Panc1 (cell line): ENCODE measurements around the gene GSG1L. TPM values are rescaled to one million over a fixed set of nuclear protein-coding genes. Genes with fewer than 3 reads are reported as not detected.

Source experiments
- ATAC-seq: fragments of 200-7000 bp; cut with Tn5 transposase; 2 replicates; pipeline ENCODE4 v1.9.1; 2020; ENCODE audit warnings: mild to moderate bottlenecking, moderate library complexity
- BruUV-seq: library from RNA; stranded (reverse); fragments of 400-500 nt; replicated peaks from 2 replicates; lab custom pipeline; 2021; lab: Mats Ljungman, UMichigan
- CTCF ChIA-PET: fragments of 300-600 bp; sonication (Branson Sonifier 250); formaldehyde crosslinking; loops from one replicate; lab custom pipeline; 2022; ENCODE audit warnings: antibody characterized with exemption; lab: Charles Lee
- POLR2A ChIA-PET: fragments of 300-600 bp; sonication (Branson Sonifier 250); formaldehyde crosslinking; loops from one replicate; lab custom pipeline; 2022; ENCODE audit warnings: antibody characterized with exemption; lab: Charles Lee
- DNase-seq: peaks from one replicate; pipeline ENCODE4 v3.0.0-alpha.2; 2010; ENCODE audit warnings: low read depth, low spot score
- H3K27ac ChIP-seq: 2 replicates; pipeline ENCODE4 v1.5.1; 2011; ENCODE audit warnings: mild to moderate bottlenecking, low read length, inconsistent platforms
- H3K27me3 ChIP-seq: fragments of 200-500 bp; sonication (Bioruptor generic); 2 replicates; pipeline ENCODE4 v1.6.0; 2014; ENCODE audit warnings: low read length, inconsistent platforms; ENCODE audit not compliant: control insufficient read depth, insufficient read depth
- H3K36me3 ChIP-seq: fragments of 200-500 bp; sonication (Bioruptor generic); 2 replicates; pipeline ENCODE4 v1.5.1; 2014; ENCODE audit warnings: inconsistent platforms, mild to moderate bottlenecking, low read length, moderate library complexity; ENCODE audit not compliant: control insufficient read depth, insufficient read depth
- H3K4me1 ChIP-seq: 2 replicates; pipeline ENCODE4 v1.5.1; 2011; ENCODE audit warnings: inconsistent platforms, mild to moderate bottlenecking, low read length, moderate library complexity; ENCODE audit not compliant: control insufficient read depth, insufficient read depth
- H3K4me3 ChIP-seq, 2 experiments: 2 replicates each; pipeline ENCODE4 v1.5.1; 2011 to 2012; ENCODE audit warnings: low read depth in 2 of 2, low read length in 2 of 2, mild to moderate bottlenecking in 2 of 2, inconsistent platforms in 1 of 2, moderate library complexity in 1 of 2
- H3K9me3 ChIP-seq: fragments of 200-500 bp; sonication (Bioruptor generic); 2 replicates; pipeline ENCODE4 v1.5.1; 2014; ENCODE audit warnings: low read depth, mild to moderate bottlenecking, inconsistent platforms, low read length, moderate library complexity; ENCODE audit not compliant: control insufficient read depth, insufficient read depth
- POLR2AphosphoS5 ChIP-seq: IDR thresholded peaks from 2 replicates; pipeline ENCODE4 v1.6.1; 2012; ENCODE audit warnings: mild to moderate bottlenecking, low read depth, low read length, moderate library complexity
- SIN3A ChIP-seq: IDR thresholded peaks from 2 replicates; pipeline ENCODE4 v1.6.1; 2012; ENCODE audit warnings: low read depth, mild to moderate bottlenecking, low read length, moderate library complexity, borderline replicate concordance; ENCODE audit not compliant: insufficient read depth
- TCF7L2 ChIP-seq: IDR thresholded peaks from 2 replicates; pipeline ENCODE4 v1.6.1; 2011; ENCODE audit warnings: mild to moderate bottlenecking, low read depth, low read length, inconsistent platforms
- in situ Hi-C: cut with HindIII; loops from 2 replicates; pipeline ENCODE4 v1.10.0; 2016; ENCODE audit warnings: low sequenced_read_pairs, low pct_unique_long_range_greater_than_20kb
- intact Hi-C: fragments of 100-400 bp; cut with micrococcal nuclease; formaldehyde crosslinking; loops from one replicate; pipeline ENCODE4 v1.10.0; 2022; ENCODE audit not compliant: unreplicated experiment
- total RNA-seq: library from RNA; stranded (reverse); gene quantifications from one replicate; pipeline ENCODE4 v1.2.1, GENCODE V29; 2021; ENCODE audit not compliant: unreplicated experiment
- TF ChIP-seq, protein P1 (sequence below), 2 experiments: IDR thresholded peaks; 2 replicates each; pipeline ENCODE4 v1.6.1; 2011 to 2012; ENCODE audit warnings: low read depth in 2 of 2, control low read depth in 1 of 2, low read length in 1 of 2, mild to moderate bottlenecking in 1 of 2, moderate library complexity in 1 of 2; ENCODE audit not compliant: insufficient read depth in 1 of 2
- TF ChIP-seq, protein P2 (sequence below): fragments of 450-650 bp; IDR thresholded peaks from 2 replicates; pipeline ENCODE4 v1.5.1; 2017; ENCODE audit warnings: mild to moderate bottlenecking

GSG1L gene
- total RNA-seq, 1 experiment from 2014 or later = 0.08 TPM

DNA sequence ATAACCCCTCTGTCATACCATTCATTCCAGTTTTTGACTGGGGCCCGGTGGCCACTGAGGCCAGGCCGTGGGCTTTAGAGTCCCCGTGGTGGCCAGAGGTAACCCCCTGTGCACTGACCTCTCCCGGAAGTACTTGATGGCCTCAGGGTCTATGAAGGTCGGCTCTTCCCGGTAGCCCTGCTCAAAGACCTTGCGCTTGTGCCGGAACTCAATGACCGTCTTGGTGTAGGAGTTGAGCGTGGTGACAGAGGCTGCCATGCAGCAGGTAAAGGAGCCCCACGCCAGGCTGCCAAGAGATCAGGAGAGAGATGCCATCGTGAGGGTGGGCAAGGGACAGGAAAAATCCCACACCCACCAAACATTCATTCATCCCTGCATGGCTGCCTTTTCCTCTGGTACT lies 234.8 kb downstream of the GSG1L start:
- BruUV-seq = no TSS peak
- Histone ChIP-seq H3K36me3 (no peaks in the 10 kb centered on the region), H3K4me3 (no peak overlapping the region), H3K4me1 (no peaks in the 10 kb centered on the region), H3K27me3 (peaks cover 6% of the 10 kb centered on the region), H3K9me3 (no peaks in the 10 kb centered on the region), H3K27ac (no peak overlapping the region)
- DNase-seq (no peak), ATAC-seq (no peak)
- in situ Hi-C loops = no loop called here
- CTCF ChIA-PET = no interaction called here
- POLR2A ChIA-PET = no interaction called here
- intact Hi-C loops = no loop called here
- TF ChIP-seq POLR2AphosphoS5 (no peak), SIN3A (no peak), TCF7L2 (no peak)
- TF ChIP-seq, protein P1, sequence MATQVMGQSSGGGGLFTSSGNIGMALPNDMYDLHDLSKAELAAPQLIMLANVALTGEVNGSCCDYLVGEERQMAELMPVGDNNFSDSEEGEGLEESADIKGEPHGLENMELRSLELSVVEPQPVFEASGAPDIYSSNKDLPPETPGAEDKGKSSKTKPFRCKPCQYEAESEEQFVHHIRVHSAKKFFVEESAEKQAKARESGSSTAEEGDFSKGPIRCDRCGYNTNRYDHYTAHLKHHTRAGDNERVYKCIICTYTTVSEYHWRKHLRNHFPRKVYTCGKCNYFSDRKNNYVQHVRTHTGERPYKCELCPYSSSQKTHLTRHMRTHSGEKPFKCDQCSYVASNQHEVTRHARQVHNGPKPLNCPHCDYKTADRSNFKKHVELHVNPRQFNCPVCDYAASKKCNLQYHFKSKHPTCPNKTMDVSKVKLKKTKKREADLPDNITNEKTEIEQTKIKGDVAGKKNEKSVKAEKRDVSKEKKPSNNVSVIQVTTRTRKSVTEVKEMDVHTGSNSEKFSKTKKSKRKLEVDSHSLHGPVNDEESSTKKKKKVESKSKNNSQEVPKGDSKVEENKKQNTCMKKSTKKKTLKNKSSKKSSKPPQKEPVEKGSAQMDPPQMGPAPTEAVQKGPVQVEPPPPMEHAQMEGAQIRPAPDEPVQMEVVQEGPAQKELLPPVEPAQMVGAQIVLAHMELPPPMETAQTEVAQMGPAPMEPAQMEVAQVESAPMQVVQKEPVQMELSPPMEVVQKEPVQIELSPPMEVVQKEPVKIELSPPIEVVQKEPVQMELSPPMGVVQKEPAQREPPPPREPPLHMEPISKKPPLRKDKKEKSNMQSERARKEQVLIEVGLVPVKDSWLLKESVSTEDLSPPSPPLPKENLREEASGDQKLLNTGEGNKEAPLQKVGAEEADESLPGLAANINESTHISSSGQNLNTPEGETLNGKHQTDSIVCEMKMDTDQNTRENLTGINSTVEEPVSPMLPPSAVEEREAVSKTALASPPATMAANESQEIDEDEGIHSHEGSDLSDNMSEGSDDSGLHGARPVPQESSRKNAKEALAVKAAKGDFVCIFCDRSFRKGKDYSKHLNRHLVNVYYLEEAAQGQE (IDR thresholded peaks at IDR 0.05; ENCODE audit: insufficient read depth in 1 of 2, low read depth in 2 of 2, low read length in 1 of 2) = no peak
- TF ChIP-seq, protein P2, sequence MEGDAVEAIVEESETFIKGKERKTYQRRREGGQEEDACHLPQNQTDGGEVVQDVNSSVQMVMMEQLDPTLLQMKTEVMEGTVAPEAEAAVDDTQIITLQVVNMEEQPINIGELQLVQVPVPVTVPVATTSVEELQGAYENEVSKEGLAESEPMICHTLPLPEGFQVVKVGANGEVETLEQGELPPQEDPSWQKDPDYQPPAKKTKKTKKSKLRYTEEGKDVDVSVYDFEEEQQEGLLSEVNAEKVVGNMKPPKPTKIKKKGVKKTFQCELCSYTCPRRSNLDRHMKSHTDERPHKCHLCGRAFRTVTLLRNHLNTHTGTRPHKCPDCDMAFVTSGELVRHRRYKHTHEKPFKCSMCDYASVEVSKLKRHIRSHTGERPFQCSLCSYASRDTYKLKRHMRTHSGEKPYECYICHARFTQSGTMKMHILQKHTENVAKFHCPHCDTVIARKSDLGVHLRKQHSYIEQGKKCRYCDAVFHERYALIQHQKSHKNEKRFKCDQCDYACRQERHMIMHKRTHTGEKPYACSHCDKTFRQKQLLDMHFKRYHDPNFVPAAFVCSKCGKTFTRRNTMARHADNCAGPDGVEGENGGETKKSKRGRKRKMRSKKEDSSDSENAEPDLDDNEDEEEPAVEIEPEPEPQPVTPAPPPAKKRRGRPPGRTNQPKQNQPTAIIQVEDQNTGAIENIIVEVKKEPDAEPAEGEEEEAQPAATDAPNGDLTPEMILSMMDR = no peak

DNA sequence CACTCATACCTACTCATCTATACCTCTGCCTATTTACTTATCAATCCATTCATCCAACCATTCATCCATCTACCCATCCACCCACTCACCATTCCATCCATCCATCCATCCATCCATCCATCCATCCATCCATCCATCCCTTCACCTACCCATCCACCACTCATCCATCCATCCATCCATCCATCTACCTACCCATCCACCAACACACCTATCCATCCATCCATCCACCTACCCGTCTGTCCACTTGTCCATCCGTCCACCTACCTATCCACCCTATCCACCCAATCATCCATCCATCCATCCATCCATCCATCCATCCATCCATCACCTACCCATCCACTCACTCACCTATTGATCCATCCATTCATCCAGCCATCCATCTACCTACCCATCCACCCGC lies 235.7 kb downstream of the GSG1L start:
- ChIA-PET CTCF (no interaction called here), POLR2A (no interaction called here)
- H3K4me3 ChIP-seq = no peak overlapping the region
- TF ChIP-seq SIN3A (no peak), POLR2AphosphoS5 (no peak), TCF7L2 (no peak)
- TF ChIP-seq, protein P2 = no peak
- TF ChIP-seq, protein P1 (IDR thresholded peaks at IDR 0.05; ENCODE audit: insufficient read depth in 1 of 2, low read depth in 2 of 2, low read length in 1 of 2) = no peak
- H3K4me1 ChIP-seq = no peaks in the 10 kb centered on the region
- H3K9me3 ChIP-seq = no peaks in the 10 kb centered on the region
- H3K27ac ChIP-seq = no peak overlapping the region
- peaks cover 6% of the 10 kb centered on the region for H3K27me3 ChIP-seq
- intact Hi-C loops = no loop called here
- ATAC-seq = no peak
- BruUV-seq = no TSS peak
- in situ Hi-C loops = no loop called here
- no peaks in the 10 kb centered on the region for H3K36me3 ChIP-seq
- no peak for DNase-seq
